Right atrium auricular region (tissue), 2 donors: Measurements from ENCODE around the gene CDK2AP2. TPM values are rescaled to one million over a fixed set of nuclear protein-coding genes. Genes with fewer than 3 reads are reported as not detected.

Experiments
- DNase-seq: peaks from one replicate; pipeline ENCODE4 v3.0.0-alpha.2; 2019; ENCODE audit warnings: low spot score
- H3K27ac ChIP-seq, 2 donors: fragments of 200-600 bp; sonication (generic); 1 replicate in 1 of 2; 2 replicates in 1 of 2; pipeline ENCODE4 v1.5.1; 2016 to 2019
- H3K27me3 ChIP-seq, 2 donors: fragments of 200-600 bp; sonication (generic); one replicate each; pipeline versions ENCODE4 v1.5.1 to v1.6.0; 2017 to 2019
- H3K36me3 ChIP-seq: fragments of 200-600 bp; sonication (generic); one replicate; pipeline ENCODE4 v1.5.1; 2016
- H3K4me1 ChIP-seq, 2 donors: fragments of 200-600 bp; sonication (generic); one replicate each; pipeline versions ENCODE4 v1.5.1 to v1.6.0; 2017 to 2019
- H3K4me3 ChIP-seq, 2 donors: fragments of 200-600 bp; sonication (generic); 1 replicate in 1 of 2; 2 replicates in 1 of 2; pipeline ENCODE4 v1.5.1; 2017 to 2019; ENCODE audit warnings: mild to moderate bottlenecking in 1 of 2, moderate library complexity in 1 of 2
- H3K9me3 ChIP-seq, 2 donors: fragments of 200-600 bp; sonication (generic); one replicate each; pipeline ENCODE4 v1.5.1; 2019
- CTCF ChIP-seq, 2 donors: fragments of 200-600 bp; sonication (generic); IDR thresholded peaks; one replicate each; pipeline ENCODE4 v1.5.1; 2019; ENCODE audit warnings: antibody characterized with exemption in 2 of 2
- total RNA-seq, 2 donors: library from RNA; depleted of rRNA; stranded (reverse); fragments of >200 nt; gene quantifications; one replicate each; pipeline ENCODE4 v1.1.0, GENCODE V29; 2016

CDK2AP2 gene
- total RNA-seq, 2 donors from 2014 or later, result 49.1 to 70.0 TPM

GRCh38 chr11:67544616-67545242, 36.8 kb upstream of the CDK2AP2 start:
- peak overlapping the region in 1 of 2 donors; percentile 61 for H3K27ac ChIP-seq

GRCh38 chr11:67543585-67543984, 35.6 kb upstream of the CDK2AP2 start:
- Histone ChIP-seq H3K27ac (no peak overlapping the region), H3K36me3 (no peaks in the 10 kb centered on the region)
- TF ChIP-seq CTCF (IDR thresholded peaks at IDR 0.05), result no peak

More at GRCh38 chr11:67544616-67545242, 36.8 kb upstream of the CDK2AP2 start:
- DNase-seq, result no peak
- Histone ChIP-seq H3K9me3 (no peaks in the 10 kb centered on the region), H3K4me3 (no peak overlapping the region), H3K27me3 (no peaks in the 10 kb centered on the region), H3K36me3 (no peaks in the 10 kb centered on the region), H3K4me1 (peaks cover 0 to 11% of the 10 kb centered on the region in 2 donors)
- TF ChIP-seq CTCF (IDR thresholded peaks at IDR 0.05), result no peak

GRCh38 chr11:67542971-67543370, 35.0 kb upstream of the CDK2AP2 start:
- H3K27ac ChIP-seq, result no peak overlapping the region

More at GRCh38 chr11:67543585-67543984, 35.6 kb upstream of the CDK2AP2 start:
- no peak for DNase-seq
- peaks cover 0 to 11% of the 10 kb centered on the region in 2 donors for H3K4me1 ChIP-seq
- H3K9me3 ChIP-seq, result no peaks in the 10 kb centered on the region
- H3K27me3 ChIP-seq, result no peaks in the 10 kb centered on the region
- no peak overlapping the region for H3K4me3 ChIP-seq

GRCh38 chr11:67542169-67542568, 34.2 kb upstream of the CDK2AP2 start:
- TF ChIP-seq CTCF (IDR thresholded peaks at IDR 0.05), result no peak
- Histone ChIP-seq H3K27me3 (no peaks in the 10 kb centered on the region), H3K4me3 (no peak overlapping the region), H3K4me1 (peaks cover 0 to 11% of the 10 kb centered on the region in 2 donors), H3K9me3 (no peaks in the 10 kb centered on the region), H3K36me3 (no peaks in the 10 kb centered on the region), H3K27ac (no peak overlapping the region)
- DNase-seq, result no peak

More at GRCh38 chr11:67542971-67543370, 35.0 kb upstream of the CDK2AP2 start:
- H3K27me3 ChIP-seq, result no peaks in the 10 kb centered on the region
- TF ChIP-seq CTCF (IDR thresholded peaks at IDR 0.05), result no peak
- no peaks in the 10 kb centered on the region for H3K36me3 ChIP-seq
- H3K4me1 ChIP-seq, result peaks cover 0 to 11% of the 10 kb centered on the region in 2 donors
- no peaks in the 10 kb centered on the region for H3K9me3 ChIP-seq
- no peak overlapping the region for H3K4me3 ChIP-seq
- no peak for DNase-seq

- peaks cover 0 to 11% of the 10 kb centered on the region in 2 donors for H3K4me1 ChIP-seq
- no peaks in the 10 kb centered on the region for H3K27me3 ChIP-seq
- no peak overlapping the region for H3K4me3 ChIP-seq
- H3K9me3 ChIP-seq, result no peaks in the 10 kb centered on the region
- TF ChIP-seq CTCF (IDR thresholded peaks at IDR 0.05), result no peak
- H3K27ac ChIP-seq, result no peak overlapping the region
- no peak for DNase-seq
- H3K36me3 ChIP-seq, result no peaks in the 10 kb centered on the region
Measured at GRCh38 chr11:67541198-67541597, 33.2 kb upstream of the CDK2AP2 start.

- no peaks in the 10 kb centered on the region for H3K36me3 ChIP-seq
- H3K27me3 ChIP-seq, result no peaks in the 10 kb centered on the region
- TF ChIP-seq CTCF (IDR thresholded peaks at IDR 0.05), result no peak
Measured at GRCh38 chr11:67539550-67539949, 31.6 kb upstream of the CDK2AP2 start.

More at GRCh38 chr11:67539550-67539949, 31.6 kb upstream of the CDK2AP2 start:
- no peak for DNase-seq
- Histone ChIP-seq H3K27ac (no peak overlapping the region), H3K4me3 (no peak overlapping the region), H3K9me3 (peaks cover 0 to 3% of the 10 kb centered on the region in 2 donors), H3K4me1 (peaks cover 0 to 1% of the 10 kb centered on the region in 2 donors)
